ENCODE measurements around the gene NOSIP.
A peak's percentile ranks its signal among the peaks of the same experiment; 100 is the strongest.

NOSIP gene

GRCh38 chr19:49546825-49547565, 33.4 kb downstream of the NOSIP start:
- peak; percentile 86 for TF ChIP-seq CTCF (IDR thresholded peaks at IDR 0.05; ENCODE audit: insufficient read depth, low read depth, low read length, missing control alignments)
- no peak overlapping the region for H3K4me3 ChIP-seq (ENCODE audit: low read length)
- peak; percentile 88 for DNase-seq (ENCODE audit: low read depth)

- H3K4me3 ChIP-seq (ENCODE audit: low read length) = no peak overlapping the region
- no peak for DNase-seq (ENCODE audit: low read depth)
- TF ChIP-seq CTCF (IDR thresholded peaks at IDR 0.05; ENCODE audit: insufficient read depth, low read depth, low read length, missing control alignments) = no peak
These were observed 36.2 kb downstream of the NOSIP start for GRCh38 chr19:49544154-49544553.

GRCh38 chr19:49543032-49543431, 37.3 kb downstream of the NOSIP start:
- no peak for DNase-seq (ENCODE audit: low read depth)
- no peak for TF ChIP-seq CTCF (IDR thresholded peaks at IDR 0.05; ENCODE audit: insufficient read depth, low read depth, low read length, missing control alignments)
- H3K4me3 ChIP-seq (ENCODE audit: low read length) = no peak overlapping the region

GRCh38 chr19:49542446-49542845, 37.9 kb downstream of the NOSIP start:
- no peak for DNase-seq (ENCODE audit: low read depth)
- no peak overlapping the region for H3K4me3 ChIP-seq (ENCODE audit: low read length)
- TF ChIP-seq CTCF (IDR thresholded peaks at IDR 0.05; ENCODE audit: insufficient read depth, low read depth, low read length, missing control alignments) = no peak

GRCh38 chr19:49541914-49542313, 38.4 kb downstream of the NOSIP start:
- no peak overlapping the region for H3K4me3 ChIP-seq (ENCODE audit: low read length)
- no peak for TF ChIP-seq CTCF (IDR thresholded peaks at IDR 0.05; ENCODE audit: insufficient read depth, low read depth, low read length, missing control alignments)
- DNase-seq (ENCODE audit: low read depth) = no peak

- H3K4me3 ChIP-seq (ENCODE audit: low read length) = no peak overlapping the region
- no peak for DNase-seq (ENCODE audit: low read depth)
- TF ChIP-seq CTCF (IDR thresholded peaks at IDR 0.05; ENCODE audit: insufficient read depth, low read depth, low read length, missing control alignments) = no peak
These were observed 41.0 kb downstream of the NOSIP start for GRCh38 chr19:49539192-49539952.

All from epithelial cell of esophagus (primary cell).